Islet precursor cell (in vitro differentiated cells): Measurements from ENCODE around the gene GPC5.
"Not testable (repeated sequence)": the region's sequence is repeated elsewhere in the genome, so short reads cannot be mapped to it uniquely, and the experiment has no call there.

ENCODE experiments used
- DNase-seq: peaks from one replicate; pipeline ENCODE4 v3.0.0-alpha.2; 2018

GPC5 gene

DNA sequence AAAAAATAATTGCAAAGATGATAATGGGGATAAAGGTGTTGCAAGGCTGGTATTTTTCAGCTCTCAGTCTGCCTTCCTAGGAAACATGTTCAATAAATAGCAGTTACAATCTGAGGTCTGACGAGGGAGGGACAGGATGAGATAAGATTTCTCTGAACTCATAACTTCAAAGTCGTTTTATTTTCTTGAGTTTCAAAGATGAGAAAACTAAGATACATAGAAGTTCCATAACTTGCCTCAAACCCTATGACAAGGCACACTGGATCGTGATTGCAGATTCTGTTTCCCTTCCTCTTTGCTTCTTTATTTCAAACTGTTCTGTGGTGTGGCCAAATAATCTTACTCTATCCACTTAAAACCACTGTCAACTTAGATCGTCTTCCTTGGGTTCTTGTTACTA is 327.2 kb downstream of the GPC5 start:
- no peak for DNase-seq

DNA sequence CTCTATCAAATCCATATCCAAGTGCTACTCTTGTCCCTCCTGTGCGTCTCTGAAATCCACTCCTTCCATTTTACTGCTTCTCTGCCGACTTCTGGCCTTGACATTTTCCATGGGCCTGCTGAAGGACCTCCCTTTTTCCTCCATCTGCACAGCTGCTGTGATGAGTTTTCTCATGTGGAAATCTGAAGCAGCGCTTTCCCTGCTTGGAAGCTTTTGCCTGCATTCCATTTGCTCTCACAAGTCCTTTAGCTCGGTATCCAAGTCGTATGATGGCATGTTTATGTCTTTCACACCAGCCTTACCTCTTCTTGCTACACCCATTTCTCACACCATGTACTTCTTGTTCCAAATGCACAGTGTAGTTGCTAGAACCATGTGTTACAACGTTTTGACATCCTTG is 328.2 kb downstream of the GPC5 start:
- DNase-seq: no peak

DNA sequence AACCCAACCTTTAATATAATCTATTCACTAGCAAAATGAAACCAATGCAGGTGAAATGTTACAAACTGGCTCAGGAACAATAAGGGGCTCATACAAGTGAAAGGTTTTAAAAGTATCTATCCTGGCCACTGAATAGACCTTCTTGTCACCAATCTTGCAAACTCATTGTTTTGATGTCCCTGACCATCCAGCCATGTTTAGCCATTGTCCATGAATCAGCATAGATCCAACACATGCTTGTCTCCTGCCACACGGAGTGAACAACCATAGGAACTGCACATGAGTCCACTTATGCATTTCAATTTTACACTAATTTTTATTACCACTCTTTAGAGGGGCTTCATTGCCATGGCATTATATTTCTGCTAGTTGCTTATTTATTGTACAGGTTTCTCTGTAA is 331.4 kb downstream of the GPC5 start:
- DNase-seq: no peak

DNA sequence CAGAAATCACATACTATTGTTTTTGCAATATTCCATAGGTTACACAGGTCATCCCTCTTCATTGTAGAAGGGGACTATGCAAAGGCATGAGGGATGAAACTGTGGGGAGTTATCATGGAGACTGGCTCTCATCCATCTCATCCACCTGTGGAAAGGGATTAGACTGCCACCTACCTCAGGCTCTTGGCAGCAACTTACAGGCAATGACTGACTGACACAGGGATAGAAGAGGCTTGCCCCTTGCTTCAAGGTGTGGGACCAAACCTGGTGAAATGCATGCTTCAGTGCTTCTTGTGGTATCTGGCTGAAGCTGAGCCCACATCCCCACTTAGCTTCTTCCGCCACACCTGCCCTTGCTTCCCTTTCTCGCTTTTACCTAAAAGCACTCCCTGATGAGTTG is 341.3 kb downstream of the GPC5 start:
- no peak for DNase-seq

DNA sequence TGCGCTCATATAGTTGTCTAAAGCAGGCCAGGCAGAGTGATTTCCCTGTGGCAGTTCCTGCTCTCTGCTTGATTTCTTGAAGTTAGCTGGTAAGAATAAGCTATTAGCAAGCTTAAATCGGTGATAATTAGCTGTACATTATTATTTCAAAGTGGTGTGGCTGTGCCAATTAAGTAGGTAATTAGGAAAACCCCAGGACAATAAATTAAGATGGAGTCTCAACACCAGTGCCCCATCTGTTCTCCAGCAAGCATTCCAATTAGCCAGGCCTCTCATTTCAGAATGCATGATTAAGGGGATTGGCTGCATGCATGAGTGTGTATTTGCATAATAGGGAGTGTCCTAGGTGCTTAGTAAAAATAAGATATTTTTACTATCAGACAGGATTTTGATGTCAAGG is 342.3 kb downstream of the GPC5 start:
- DNase-seq: no peak

DNA sequence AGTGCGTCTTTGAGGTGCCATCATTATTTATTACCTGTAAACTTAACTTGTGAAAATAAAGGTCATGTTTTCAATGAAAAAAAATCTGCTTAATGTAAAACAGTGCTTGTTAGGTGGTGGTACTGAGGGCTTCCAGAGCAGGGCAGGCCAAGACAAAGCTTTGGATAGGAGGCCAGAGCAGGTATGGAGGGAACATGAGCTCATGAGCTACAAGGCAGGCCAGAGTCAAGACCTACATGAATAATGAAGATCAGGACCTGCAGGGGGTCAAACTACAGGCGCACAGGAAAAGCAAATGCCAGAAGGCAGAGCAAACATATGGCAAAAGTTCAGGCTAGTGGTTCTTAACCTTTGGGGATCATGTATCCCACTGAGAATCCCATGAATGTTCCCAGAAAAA is 343.5 kb downstream of the GPC5 start:
- DNase-seq: no peak

DNA sequence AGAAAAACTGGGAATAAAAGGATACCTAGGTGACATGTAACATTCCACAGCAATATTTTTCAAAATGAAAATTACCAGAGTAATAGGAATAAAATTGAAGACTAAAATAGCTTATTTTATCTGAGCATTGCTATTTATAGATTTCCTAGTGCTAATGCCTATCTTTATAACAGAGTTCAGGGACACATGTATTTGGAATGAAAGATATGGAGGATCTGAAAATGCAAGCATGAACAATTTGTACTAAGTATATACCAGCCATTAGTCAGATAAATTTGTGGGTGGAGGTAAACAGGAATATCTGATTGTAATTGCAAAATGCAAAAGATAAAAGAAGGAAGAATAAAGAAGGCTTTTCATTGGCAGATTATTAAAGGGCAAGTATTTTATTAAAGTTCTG is 345.9 kb downstream of the GPC5 start:
- no peak for DNase-seq

DNA sequence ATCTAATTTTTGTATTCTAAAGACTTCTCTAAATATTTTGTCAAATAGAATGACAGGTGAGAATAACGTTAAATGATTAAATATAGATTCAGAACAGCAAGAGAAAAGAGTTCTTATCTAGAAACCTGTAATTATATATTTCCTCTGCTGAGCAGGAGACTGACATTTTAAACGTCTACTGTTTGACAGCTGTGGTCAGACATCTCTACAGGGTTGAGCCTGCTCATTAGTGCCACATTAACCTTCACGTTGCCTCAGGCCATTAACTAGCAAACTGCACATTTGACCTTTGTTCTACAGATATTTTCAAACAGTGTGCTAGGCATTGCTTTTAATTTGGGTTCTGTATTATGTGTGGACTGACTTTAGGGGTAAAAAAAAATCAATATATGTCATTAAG is 347.5 kb downstream of the GPC5 start:
- peak; percentile 67 for DNase-seq

DNA sequence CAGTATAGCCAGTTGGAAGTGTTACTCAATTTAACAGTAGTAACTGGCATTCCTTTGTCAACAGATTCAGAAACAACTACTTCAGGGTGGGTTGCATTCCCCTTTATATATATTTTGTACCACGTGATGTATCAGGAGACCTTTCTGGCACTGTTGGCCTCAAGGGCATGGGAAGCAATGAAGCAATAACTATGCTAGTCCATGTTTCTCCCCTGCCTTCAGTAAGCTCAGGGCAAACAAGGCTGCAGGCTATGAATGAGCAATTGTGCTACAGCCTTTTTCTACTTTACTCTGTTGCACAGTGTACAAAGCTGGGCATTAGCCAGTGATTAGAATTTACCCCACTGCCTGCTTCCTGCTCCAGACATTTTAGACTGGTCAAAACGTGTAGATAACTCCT is 348.8 kb downstream of the GPC5 start:
- no peak for DNase-seq

DNA sequence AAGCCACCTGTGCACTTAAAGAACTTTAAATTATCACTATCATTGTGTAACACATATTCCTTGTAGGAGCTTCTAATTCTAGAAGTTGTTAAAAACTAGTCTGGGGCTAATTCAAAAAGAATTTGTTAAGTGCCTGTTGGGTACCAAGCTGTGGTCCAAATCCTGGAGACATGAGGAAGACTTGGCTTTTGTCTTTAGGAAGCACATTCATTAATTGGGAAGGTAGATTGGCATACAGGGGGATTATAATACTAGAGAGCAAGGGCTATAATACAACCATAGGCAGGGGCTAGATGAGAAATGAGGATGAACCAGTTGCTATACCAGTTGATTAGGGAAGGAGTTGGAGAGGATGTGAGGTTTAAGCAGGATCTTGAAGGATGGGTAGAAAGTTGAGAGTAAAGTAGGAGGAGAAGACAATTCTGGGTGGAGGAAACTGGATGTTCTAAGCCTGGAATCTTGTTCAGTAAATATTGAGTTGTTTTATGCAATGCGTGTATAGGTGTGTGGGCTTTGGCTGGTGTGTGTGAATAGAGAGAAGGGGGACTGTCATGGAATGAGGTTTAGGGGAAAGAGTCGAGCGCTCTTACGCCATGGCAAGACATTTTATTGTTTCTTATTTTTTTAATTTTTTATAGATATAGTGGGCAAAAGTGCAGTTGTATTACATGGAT is 350.1 kb downstream of the GPC5 start:
- no peak for DNase-seq

DNA sequence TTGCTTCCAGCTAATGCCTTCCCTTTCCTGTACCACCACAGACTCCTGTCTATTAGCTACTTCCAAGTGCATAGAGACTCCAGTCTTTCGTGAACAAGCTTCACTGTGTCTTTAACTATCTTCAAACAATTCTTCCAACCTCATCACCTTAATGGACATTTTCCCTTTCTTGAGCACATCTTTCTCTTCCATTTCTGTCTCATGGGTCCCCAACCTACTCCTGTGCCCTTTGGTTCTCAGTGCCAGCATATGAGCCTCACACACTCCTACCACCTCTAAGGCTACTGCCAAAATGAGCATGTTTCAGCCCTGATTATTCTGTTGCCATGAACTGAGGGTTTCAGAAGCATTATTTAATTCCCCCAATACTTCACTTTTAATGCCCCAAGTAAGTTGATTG is 360.3 kb downstream of the GPC5 start:
- DNase-seq: no peak

DNA sequence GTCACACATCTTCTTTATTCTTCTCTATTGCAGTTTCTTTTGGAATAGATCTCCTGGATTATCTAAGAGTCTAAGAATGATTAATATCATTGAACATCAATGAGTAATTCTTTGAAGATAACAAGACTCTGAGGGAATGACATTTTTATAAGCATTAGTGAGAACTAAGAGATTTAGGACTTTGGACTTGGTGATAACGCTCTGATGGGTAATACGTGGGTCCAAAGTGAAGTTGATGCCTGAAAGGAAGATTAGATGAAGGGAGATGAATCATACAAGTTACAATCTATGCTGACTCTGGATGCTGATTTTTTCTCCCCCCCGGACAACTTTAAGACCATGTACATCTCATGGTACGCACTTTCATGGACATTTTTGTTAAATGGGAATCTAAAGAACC is 364.5 kb downstream of the GPC5 start:
- no peak for DNase-seq

DNA sequence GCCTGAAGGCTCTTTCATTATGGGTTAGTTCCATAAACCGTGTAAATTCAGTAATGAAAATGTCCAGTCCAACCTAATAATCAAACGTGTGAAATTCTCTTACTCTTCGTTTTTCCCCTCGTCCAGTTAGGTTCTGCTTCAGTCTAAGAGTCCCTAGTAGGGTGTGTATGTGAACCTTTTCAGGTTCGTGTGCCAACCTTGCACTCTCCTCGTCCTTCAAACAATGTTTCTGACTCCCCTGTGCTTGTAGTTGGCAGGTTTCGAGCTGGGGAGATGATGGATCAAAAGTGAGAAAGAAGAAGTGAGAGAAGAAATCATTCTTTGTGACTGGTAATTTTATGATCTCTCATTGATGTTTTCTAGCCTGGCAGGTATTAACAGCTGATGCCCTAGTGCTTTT is 366.1 kb downstream of the GPC5 start:
- no peak for DNase-seq

DNA sequence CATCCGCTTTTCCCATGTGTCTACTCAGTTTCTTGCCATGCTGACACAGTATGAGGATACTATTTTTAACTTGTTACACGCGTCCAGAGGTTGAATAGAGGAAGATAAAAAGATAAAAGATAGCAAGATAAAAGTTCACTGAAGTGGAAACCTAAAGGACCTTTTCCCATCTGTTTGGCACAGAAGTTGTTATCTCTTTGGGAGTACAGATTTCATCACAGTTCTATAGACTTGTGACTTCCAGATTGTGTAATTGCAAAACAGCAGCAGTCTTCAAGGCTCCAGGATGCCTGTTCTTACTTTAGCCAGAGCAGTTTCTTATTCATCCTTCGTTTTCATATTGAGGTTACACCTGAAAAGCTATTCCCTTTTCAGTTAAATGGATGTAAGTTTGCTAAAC is 369.2 kb downstream of the GPC5 start:
- no peak for DNase-seq

DNA sequence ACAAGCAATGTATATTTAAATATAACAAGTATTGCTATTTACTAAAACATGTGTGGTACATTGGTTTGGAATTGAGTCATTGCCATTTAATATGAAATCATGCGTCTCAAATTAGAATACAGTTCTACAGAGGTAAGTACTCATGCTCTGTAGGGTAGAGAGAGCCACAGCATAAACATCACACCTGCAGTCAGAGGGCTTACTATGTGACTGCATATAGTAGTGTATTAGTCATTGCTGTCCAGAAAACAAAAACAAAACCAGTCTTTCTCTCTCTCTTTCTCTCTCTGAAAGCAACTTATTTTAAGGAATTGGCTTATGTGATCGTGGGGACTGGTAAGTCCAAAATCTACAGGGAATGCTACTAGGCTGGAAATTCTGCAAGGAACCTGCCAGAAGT is 370.3 kb downstream of the GPC5 start:
- no peak for DNase-seq

DNA sequence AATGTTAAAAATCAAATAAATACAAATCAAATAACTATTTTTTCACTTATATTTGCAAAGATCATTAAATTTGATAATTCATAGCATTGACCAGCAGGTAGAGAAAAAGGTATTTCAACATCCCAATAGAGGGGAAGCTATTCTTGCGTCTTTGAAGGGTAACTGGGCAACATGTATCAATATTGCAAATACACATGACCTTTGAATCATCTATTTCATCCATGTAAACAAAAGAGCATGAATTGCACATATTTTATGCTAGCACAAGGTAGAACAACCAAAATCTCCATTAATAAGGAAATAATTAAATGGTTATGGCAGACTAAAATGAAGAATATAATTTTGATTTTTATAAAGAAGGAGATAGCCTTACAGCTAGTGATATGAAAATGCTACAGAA is 372.8 kb downstream of the GPC5 start:
- no peak for DNase-seq

DNA sequence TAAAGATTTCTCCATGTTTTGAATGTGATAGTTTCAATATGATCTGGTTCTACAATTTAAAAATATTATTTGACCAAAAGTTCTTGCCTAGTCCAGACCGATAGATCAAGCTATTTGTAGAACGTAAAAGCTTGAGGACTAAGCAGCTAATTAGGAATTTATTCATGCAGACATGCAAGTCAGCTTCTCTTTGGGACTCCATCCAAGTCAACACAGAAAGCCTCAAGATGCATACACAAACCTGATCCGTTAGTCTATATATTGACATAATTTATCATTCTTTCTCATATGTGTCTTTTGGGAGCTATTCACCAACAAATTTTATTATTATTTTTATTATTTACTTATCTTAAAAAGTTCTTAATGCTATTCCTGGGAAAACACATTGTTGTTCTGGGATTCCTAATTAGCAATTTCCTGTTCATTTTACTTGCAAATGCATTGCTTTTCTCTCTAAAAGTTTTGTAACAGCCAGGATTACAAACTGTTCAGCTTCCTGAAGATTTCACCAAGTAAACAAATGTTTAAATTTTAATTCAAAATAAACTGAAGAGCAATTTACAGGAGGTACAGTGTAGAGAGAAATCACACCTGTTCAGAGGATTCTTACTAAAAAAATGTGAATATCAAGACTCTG is 375.3 kb downstream of the GPC5 start:
- DNase-seq: no peak

DNA sequence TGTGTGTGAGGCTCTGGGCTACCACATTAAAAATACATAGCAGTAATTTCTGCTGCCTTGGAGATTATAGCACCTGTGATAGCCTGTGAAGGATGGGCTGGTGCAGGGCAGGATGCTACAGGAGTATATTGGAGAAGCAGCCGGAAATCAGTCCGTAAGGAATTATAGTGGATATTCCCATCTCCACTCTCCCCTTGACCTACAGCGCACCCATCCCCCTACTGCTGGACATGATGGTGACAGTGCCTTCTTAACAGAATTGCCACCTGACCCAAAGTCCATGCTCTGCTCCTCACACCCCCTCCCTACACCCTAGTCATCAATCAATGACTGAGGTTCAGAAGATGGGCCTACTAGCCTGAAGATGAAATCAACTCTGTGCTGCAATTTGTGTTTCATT is 376.0 kb downstream of the GPC5 start:
- DNase-seq: no peak

DNA sequence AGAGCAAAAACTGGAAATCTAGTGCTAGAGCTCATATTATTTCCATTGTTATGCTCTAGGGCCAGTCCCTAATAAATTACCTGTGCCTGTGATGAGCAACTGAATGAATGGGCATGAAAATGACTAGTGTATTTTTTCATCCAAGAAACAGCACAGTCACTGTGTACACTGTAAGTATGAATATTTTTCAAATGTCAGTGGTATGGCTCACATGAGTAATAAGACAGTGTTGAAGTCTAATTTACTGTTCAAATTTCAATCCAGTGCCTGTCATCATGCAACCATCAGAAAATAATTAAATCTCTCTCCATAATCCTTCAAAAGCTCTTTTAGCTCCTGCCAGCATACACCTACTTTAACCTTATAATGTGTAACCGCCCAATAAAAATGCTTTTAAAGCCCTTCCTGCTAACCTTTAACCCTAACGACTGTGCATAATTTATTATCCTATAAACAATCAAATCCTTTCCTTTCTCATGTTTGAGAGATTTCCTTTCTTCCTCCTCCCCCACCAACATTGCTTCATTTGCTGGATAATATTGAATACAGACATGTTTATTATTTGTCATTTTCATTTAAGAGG is 378.3 kb downstream of the GPC5 start:
- no peak for DNase-seq

DNA sequence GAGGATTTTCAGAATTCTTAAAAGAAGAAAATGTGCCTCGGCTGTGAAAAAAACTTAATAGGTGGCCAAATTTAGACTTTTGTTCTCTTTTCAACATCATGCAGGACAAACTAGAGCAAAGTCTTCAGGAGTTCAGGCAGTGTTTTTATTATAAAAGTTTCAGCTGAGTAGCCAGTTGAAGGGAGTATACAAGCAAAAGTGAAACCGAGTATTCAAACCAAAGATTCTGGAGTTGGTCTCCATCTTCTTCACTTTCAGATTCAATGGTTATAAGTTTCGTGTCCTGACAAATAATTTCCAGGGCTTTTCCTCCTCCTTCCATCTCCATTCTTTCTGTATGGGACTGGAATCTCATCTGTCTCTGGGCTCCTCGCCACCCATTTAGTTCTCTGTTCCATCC is 379.7 kb downstream of the GPC5 start:
- no peak for DNase-seq

DNA sequence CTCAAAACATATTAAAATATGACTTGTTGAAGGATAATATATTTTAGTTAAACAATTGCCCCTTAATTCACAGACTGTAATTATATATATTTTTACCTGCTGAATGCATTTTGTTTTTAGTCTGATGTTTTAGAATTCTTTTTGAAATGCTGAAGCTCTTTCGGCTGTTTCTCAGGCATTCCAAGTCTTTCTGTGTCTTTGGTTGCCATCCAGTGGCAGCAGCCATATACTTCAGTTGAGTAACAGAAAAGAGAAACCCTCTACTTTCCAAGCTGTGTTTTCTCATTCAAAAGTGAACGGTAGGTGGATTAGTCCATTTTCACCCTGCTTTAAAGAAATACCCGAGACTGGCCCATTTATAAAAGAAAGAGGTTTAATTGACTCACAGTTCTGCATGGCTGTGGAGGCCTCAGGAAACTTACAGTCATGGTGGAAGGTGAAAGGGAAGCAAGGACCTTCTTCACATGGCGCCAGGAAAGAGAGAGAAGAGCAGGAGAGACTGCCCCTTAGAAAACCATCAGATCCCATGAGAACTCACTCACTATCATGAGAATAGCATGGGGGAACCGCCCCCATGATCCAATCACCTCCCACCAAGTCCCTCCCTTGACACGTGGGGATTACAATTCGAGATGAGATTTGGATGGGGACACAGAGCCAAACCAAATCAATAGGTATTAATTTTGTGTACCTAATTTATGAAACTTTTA is 383.7 kb downstream of the GPC5 start:
- not testable (repeated sequence) for DNase-seq

DNA sequence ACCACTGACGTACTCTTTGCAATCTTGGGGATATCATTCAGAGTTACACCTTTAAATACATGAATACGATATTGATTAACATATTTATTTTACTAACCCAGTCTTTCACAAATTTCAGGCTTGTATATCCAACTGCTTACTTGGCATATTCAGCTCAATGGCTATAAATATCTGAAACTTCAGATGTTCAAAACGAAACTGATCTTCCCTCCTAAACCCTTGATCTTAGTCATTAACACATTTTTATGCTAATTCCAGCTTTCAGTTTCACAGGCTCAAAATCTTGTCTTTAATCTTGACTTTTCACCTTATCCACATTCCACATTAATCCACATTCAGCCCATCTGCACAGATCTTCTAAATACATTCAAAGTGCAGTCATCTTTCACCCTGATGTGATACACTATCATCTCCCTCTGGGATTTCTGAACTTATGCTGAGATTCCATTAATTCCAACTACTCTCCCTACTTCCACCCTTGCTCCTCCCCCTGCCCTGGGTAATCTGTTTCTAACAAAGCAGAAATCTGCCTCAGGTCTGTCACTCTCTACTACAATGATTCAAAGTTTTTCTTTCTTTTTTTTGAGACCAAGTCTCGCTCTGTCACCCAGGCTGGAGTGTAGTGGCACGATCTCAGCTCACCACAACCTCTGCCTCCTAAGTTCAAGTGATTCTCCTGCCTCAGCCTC is 387.2 kb downstream of the GPC5 start:
- no peak for DNase-seq

DNA sequence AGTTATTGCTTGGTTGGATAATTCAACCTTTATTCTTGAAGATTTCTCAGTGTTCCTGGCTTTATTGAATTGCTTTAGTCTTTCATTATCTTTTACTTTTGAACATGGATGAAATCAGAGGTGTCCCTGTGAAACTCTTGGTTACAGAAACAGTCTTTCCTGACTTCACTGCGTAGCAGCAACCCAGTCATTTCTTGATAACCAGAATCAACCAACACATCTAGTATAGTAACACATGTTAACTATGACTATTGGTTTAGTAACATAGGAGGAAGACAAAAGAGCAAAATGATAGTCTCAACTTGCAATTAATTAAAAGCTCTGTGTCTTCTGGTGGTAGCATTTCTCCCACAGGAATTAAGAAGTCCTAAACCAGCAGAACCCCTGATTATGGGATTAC is 393.6 kb downstream of the GPC5 start:
- no peak for DNase-seq

DNA sequence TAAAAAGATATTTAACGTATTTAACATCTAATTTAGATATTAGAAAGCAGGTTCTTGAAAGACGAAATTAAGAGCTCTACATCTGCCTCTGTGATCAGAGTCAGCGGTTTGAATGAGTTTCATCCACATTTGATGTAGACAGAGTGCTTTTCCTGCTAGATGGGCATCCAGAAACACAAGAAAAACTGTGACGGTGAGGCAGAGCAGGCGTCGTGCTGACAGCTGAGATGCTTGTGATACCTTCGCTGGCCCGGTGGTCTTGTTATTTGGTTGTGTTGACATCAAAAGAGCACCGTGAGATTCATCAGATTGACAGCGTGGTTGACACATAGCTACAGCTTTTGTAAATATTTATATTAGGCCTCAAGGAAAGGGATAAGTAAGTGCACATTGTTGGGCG is 399.1 kb downstream of the GPC5 start:
- peak; percentile 54 for DNase-seq
